H1 (cell line): ENCODE data around the gene SH3BP2. TPM values are rescaled to one million over a fixed set of nuclear protein-coding genes. Genes with fewer than 3 reads are reported as not detected.

Experiments used
- POLR2A ChIP-seq, 2 experiments: IDR thresholded peaks; 1 replicate in 1 of 2; 2 replicates in 1 of 2; pipeline ENCODE4 v1.6.1; 2011; ENCODE audit warnings: low read depth in 2 of 2, low read length in 2 of 2, mild to moderate bottlenecking in 2 of 2; ENCODE audit errors: control extremely low read depth in 1 of 2
- polyA plus RNA-seq, 7 experiments: library from polyadenylated mRNA; depleted of rRNA in 3 of 7; stranded (reverse) in 5 of 7; unstranded in 2 of 7; fragments of >200 nt in 5 of 7; fragments of 200-250 nt in 2 of 7; gene quantifications; 1 replicate in 5 of 7; 2 replicates in 1 of 7; 4 replicates in 1 of 7; pipeline versions ENCODE4 v1.2.1 to v1.2.3, GENCODE V29; 2011 to 2013; ENCODE audit warnings: missing spikeins in 2 of 7, mixed read lengths in 2 of 7
- total RNA-seq: library from RNA; stranded (reverse); fragmentation: NEBNext Ultra II Directional; extraction: Animal tissue kit (Norgen Biotek cat#: 25700); gene quantifications from 2 replicates; pipeline ENCODE4 v1.2.1, GENCODE V29; 2021
- TF ChIP-seq, protein P1 (sequence below): IDR thresholded peaks from 2 replicates; pipeline ENCODE4 v1.6.1; 2012; ENCODE audit warnings: inconsistent platforms

SH3BP2 gene
- total and polyA plus RNA-seq, 2 of the 8 experiments (the other 6 are each of a cell fraction or from before 2014, with no cell fraction given) = 27.4 to 31.4 TPM

- TF ChIP-seq, protein P1, sequence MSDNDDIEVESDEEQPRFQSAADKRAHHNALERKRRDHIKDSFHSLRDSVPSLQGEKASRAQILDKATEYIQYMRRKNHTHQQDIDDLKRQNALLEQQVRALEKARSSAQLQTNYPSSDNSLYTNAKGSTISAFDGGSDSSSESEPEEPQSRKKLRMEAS = no peak
- no peak for TF ChIP-seq POLR2A (IDR thresholded peaks at IDR 0.05; ENCODE audit: control extremely low read depth in 1 of 2, low read depth in 2 of 2, low read length in 2 of 2)
Observed at GRCh38 chr4:2806390-2807355, 13.8 kb downstream of the SH3BP2 start (continued).
